Measurements from ENCODE around the gene LRRC37B. TPM values are rescaled to one million over a fixed set of nuclear protein-coding genes. Genes with fewer than 3 reads are reported as not detected.

Gene LRRC37B
- total RNA-seq, 1 donor from 2014 or later, result 23.4 TPM

DNA sequence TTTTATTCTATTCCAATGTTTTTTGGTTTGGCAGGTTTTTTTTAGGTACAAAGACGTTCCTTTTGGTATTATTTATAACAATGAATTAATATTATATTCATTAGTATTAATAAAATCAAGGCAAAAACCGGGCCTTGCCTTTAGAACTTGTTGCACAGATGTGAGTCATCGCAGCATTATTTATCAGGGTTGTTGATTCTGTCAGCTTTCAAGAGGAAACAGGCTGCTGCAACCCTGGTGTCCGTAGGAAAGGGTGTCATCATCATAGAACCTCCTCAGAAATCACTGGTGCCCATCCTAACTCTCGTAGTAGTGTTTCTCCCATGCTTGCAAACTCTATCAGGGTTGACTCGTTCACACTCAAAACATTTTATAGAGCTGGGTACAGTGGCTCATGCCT, 10.2 kb upstream of the LRRC37B start:
- no peak overlapping the region for H3K4me3 Mint-ChIP-seq (ENCODE audit: unreplicated experiment)
- no peaks in the 10 kb centered on the region for H3K27me3 Mint-ChIP-seq (ENCODE audit: unreplicated experiment)
- no peaks in the 10 kb centered on the region for H3K36me3 Mint-ChIP-seq (ENCODE audit: unreplicated experiment)
- TF ChIP-seq, protein P1, sequence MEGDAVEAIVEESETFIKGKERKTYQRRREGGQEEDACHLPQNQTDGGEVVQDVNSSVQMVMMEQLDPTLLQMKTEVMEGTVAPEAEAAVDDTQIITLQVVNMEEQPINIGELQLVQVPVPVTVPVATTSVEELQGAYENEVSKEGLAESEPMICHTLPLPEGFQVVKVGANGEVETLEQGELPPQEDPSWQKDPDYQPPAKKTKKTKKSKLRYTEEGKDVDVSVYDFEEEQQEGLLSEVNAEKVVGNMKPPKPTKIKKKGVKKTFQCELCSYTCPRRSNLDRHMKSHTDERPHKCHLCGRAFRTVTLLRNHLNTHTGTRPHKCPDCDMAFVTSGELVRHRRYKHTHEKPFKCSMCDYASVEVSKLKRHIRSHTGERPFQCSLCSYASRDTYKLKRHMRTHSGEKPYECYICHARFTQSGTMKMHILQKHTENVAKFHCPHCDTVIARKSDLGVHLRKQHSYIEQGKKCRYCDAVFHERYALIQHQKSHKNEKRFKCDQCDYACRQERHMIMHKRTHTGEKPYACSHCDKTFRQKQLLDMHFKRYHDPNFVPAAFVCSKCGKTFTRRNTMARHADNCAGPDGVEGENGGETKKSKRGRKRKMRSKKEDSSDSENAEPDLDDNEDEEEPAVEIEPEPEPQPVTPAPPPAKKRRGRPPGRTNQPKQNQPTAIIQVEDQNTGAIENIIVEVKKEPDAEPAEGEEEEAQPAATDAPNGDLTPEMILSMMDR (IDR thresholded peaks at IDR 0.05; ENCODE audit: partially characterized antibody, unreplicated experiment), result no peak
- H3K4me1 Mint-ChIP-seq (ENCODE audit: low read depth, unreplicated experiment), result no peaks in the 10 kb centered on the region
- H3K27ac Mint-ChIP-seq (ENCODE audit: unreplicated experiment), result no peak overlapping the region
- H3K9me3 Mint-ChIP-seq (ENCODE audit: unreplicated experiment), result no peaks in the 10 kb centered on the region
- no peak for DNase-seq

DNA sequence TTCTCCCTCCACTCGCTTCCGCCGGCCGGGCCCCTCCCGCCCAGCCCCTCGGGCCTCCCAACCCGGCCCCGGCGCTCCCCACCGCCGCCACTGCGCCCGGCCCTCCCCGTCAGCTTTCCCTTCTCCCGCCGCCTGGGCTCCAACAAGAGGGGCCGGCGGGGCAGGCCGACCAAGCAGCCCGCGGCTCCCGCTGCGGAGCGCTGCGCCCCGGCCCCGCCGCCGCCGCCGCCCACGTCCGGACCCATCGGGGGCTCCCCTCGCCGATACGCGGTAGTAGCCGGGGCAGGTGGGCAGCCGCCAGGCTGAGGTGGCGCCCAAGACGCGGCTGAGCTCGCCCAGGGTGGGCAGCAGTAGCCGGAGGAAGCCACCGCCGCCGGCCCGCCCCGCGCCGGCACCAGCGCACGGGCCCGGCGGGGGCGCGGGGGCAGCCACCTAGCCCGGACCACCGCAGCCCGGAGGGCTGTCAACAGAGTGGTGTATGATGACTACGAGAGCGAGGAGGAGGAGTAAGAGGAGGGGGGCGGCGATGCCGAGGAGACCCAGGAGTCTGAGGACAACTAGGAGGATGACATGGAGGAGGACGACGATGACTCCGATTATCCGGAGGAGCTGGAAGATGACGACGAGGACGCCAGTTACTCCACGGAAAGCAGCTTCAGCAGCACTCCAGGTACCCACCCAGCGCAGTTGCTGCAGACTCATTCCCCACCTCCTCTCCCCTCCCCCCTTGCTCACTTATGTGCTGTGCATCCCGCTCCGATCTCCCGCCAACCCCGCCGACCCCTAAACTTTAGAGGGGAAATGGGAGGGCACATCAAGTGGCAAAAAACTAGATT, 498 bp downstream of the LRRC37B start:
- Mint-ChIP-seq H3K27ac (ENCODE audit: unreplicated experiment) (peak overlapping the region; percentile 69), H3K27me3 (ENCODE audit: unreplicated experiment) (peaks cover 1% of the 10 kb centered on the region), H3K9me3 (ENCODE audit: unreplicated experiment) (no peaks in the 10 kb centered on the region), H3K4me3 (ENCODE audit: unreplicated experiment) (peak overlapping the region; percentile 89), H3K36me3 (ENCODE audit: unreplicated experiment) (no peaks in the 10 kb centered on the region), H3K4me1 (ENCODE audit: low read depth, unreplicated experiment) (peaks cover 2% of the 10 kb centered on the region)
- DNase-seq, result peak; percentile 47
- TF ChIP-seq, protein P1 (IDR thresholded peaks at IDR 0.05; ENCODE audit: partially characterized antibody, unreplicated experiment), result peak; percentile 61

DNA sequence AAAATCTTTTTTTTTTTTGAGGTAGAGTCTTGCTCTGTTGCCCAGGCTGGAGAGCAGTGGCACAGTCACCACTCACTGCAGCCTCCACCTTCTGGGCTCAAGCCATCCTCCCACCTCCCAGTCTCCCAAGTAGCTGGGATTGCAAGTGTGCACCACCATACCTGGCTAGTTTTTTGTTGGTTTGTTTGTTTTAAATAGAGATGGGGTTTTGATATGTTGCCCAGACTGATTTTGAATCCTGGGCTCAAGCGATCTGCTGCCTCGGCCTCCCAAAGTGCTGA, 2.0 kb downstream of the LRRC37B start:
- TF ChIP-seq, protein P1 (IDR thresholded peaks at IDR 0.05; ENCODE audit: partially characterized antibody, unreplicated experiment), result no peak
- Mint-ChIP-seq H3K27ac (ENCODE audit: unreplicated experiment) (no peak overlapping the region), H3K27me3 (ENCODE audit: unreplicated experiment) (peaks cover 1% of the 10 kb centered on the region), H3K36me3 (ENCODE audit: unreplicated experiment) (no peaks in the 10 kb centered on the region), H3K4me3 (ENCODE audit: unreplicated experiment) (peak overlapping the region; percentile 89), H3K9me3 (ENCODE audit: unreplicated experiment) (no peaks in the 10 kb centered on the region), H3K4me1 (ENCODE audit: low read depth, unreplicated experiment) (peaks cover 2% of the 10 kb centered on the region)
- DNase-seq, result no peak

DNA sequence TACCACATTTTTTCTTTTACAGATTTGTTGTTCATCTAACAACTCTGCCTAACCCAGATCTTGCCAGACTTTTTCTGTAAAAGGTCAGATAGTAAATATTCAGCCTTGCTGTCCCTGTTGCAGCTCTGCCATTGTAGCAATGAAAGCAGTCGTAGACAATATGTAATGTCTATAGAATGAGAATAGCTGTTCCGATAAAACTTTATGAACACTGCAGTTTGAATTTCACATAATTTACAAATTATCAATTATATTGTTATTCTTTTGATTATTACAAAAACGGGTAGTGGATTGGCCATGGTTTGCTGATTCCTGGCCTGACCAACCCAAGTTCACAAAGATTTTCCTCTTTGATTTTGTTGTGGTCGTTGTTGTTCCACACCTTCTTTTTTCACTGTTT, 2.9 kb downstream of the LRRC37B start:
- Mint-ChIP-seq H3K27ac (ENCODE audit: unreplicated experiment) (peak overlapping the region; percentile 6), H3K36me3 (ENCODE audit: unreplicated experiment) (no peaks in the 10 kb centered on the region), H3K27me3 (ENCODE audit: unreplicated experiment) (peaks cover 1% of the 10 kb centered on the region), H3K4me3 (ENCODE audit: unreplicated experiment) (peak overlapping the region; percentile 71), H3K9me3 (ENCODE audit: unreplicated experiment) (no peaks in the 10 kb centered on the region), H3K4me1 (ENCODE audit: low read depth, unreplicated experiment) (peaks cover 2% of the 10 kb centered on the region)
- TF ChIP-seq, protein P1 (IDR thresholded peaks at IDR 0.05; ENCODE audit: partially characterized antibody, unreplicated experiment), result no peak
- no peak for DNase-seq

DNA sequence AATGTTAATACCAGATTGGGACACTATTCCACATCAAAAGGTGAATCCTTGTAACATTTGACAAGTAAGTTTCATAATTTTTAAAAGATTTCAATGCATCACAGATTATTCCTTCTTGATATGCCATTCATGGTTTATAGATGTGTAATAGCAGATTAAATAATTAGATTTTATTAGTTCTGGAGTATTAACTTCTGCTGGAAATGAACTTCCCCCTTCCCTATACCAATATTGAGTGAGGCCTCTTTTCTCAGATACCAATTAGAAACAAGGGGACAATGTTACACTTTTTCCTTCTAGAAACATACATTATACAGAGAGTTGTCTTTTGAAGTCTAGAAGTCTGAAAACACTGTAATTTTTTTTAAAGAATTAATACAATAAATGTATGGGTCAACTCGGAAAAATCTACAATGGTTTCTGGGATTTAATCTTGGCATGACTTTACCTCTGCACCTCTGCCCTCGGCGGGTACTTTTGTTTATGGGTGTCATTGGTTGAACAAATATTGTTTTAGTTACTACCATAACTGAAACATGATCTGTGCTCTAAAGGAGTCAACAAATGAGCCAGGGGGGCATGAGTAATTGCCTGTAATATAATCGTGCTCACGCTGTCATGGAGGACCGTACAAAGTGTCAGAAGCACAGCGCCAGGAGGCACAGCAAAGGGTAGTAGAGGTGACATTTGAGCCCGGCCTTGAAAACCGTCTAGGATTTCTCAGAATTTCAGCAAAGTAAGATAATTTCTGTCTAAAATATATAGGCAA, 8.2 kb downstream of the LRRC37B start:
- DNase-seq, result no peak
- Mint-ChIP-seq H3K4me1 (ENCODE audit: low read depth, unreplicated experiment) (no peaks in the 10 kb centered on the region), H3K4me3 (ENCODE audit: unreplicated experiment) (no peak overlapping the region), H3K27me3 (ENCODE audit: unreplicated experiment) (peaks cover 1% of the 10 kb centered on the region), H3K36me3 (ENCODE audit: unreplicated experiment) (no peaks in the 10 kb centered on the region), H3K9me3 (ENCODE audit: unreplicated experiment) (peaks cover 2% of the 10 kb centered on the region), H3K27ac (ENCODE audit: unreplicated experiment) (no peak overlapping the region)
- TF ChIP-seq, protein P1 (IDR thresholded peaks at IDR 0.05; ENCODE audit: partially characterized antibody, unreplicated experiment), result no peak
